Left ventricle myocardium inferior (tissue), 1 donor: ENCODE data around the gene DRG2. TPM values are rescaled to one million over a fixed set of nuclear protein-coding genes. Genes with fewer than 3 reads are reported as not detected.

Experiments used
- DNase-seq: peaks from one replicate; pipeline ENCODE4 v3.0.0-alpha.2; 2020
- H3K27ac ChIP-seq: fragments of 200-600 bp; replicated peaks from 2 replicates; pipeline ENCODE4 v1.8.0; 2021
- H3K27me3 ChIP-seq: fragments of 200-600 bp; 2 replicates; pipeline ENCODE4 v1.8.0; 2021; ENCODE audit warnings: low read depth
- H3K36me3 ChIP-seq: fragments of 200-600 bp; 2 replicates; pipeline ENCODE4 v1.8.0; 2021
- H3K4me1 ChIP-seq: fragments of 200-600 bp; 2 replicates; pipeline ENCODE4 v1.8.0; 2021
- H3K4me3 ChIP-seq: fragments of 200-600 bp; 2 replicates; pipeline ENCODE4 v1.8.0; 2021; ENCODE audit warnings: mild to moderate bottlenecking, moderate library complexity
- H3K9me3 ChIP-seq: fragments of 200-600 bp; replicated peaks from 2 replicates; pipeline ENCODE4 v1.8.0; 2021
- intact Hi-C: fragments of 100-400 bp; cut with micrococcal nuclease; formaldehyde crosslinking; loops from one replicate; pipeline ENCODE4 v1.11.0; 2022
- total RNA-seq: library from RNA; stranded (reverse); fragmentation: NEBNext Ultra II Directional; extraction: Animal tissue kit (Norgen Biotek cat#: 25700); gene quantifications from one replicate; pipeline ENCODE4 v1.2.1, GENCODE V29; 2021
- TF ChIP-seq, protein P1 (sequence below): fragments of 200-600 bp; IDR thresholded peaks from 2 replicates; pipeline ENCODE4 v1.8.0; 2021; ENCODE audit warnings: antibody characterized with exemption, mild to moderate bottlenecking, borderline replicate concordance
- donor health status: DM: no; HTN: yes; CAD: no; lungs with severe emphysema.

DRG2 gene
- total RNA-seq, 1 donor from 2014 or later: 20.2 TPM

DNA sequence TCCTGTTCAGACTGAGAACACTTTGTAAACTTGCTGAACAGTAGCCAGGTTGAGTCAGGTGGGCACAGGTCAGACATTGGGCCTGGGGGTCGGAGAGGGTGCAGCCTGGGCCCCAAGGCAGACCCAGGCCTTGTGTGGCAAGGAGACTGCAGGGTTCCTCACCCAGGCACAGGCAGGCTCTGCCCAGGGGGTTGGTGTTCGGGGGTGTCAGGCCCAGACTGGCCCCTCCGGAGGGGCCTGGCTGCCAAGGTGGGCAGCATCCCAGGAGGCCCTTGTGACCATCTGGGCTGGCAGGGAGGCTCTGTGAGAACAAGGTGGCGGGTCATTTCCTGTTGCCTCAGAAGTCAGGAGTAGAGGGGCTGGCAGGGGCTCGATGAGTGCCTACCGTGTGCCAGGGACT lies 20.2 kb downstream of the DRG2 start:
- TF ChIP-seq, protein P1, sequence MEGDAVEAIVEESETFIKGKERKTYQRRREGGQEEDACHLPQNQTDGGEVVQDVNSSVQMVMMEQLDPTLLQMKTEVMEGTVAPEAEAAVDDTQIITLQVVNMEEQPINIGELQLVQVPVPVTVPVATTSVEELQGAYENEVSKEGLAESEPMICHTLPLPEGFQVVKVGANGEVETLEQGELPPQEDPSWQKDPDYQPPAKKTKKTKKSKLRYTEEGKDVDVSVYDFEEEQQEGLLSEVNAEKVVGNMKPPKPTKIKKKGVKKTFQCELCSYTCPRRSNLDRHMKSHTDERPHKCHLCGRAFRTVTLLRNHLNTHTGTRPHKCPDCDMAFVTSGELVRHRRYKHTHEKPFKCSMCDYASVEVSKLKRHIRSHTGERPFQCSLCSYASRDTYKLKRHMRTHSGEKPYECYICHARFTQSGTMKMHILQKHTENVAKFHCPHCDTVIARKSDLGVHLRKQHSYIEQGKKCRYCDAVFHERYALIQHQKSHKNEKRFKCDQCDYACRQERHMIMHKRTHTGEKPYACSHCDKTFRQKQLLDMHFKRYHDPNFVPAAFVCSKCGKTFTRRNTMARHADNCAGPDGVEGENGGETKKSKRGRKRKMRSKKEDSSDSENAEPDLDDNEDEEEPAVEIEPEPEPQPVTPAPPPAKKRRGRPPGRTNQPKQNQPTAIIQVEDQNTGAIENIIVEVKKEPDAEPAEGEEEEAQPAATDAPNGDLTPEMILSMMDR: no peak
- Histone ChIP-seq H3K27me3 (no peaks in the 10 kb centered on the region), H3K9me3 (no peaks in the 10 kb centered on the region), H3K36me3 (peaks cover 22% of the 10 kb centered on the region), H3K4me3 (no peak overlapping the region), H3K4me1 (no peaks in the 10 kb centered on the region), H3K27ac (no peak overlapping the region)
- no peak for DNase-seq
- intact Hi-C loops: no loop called here

DNA sequence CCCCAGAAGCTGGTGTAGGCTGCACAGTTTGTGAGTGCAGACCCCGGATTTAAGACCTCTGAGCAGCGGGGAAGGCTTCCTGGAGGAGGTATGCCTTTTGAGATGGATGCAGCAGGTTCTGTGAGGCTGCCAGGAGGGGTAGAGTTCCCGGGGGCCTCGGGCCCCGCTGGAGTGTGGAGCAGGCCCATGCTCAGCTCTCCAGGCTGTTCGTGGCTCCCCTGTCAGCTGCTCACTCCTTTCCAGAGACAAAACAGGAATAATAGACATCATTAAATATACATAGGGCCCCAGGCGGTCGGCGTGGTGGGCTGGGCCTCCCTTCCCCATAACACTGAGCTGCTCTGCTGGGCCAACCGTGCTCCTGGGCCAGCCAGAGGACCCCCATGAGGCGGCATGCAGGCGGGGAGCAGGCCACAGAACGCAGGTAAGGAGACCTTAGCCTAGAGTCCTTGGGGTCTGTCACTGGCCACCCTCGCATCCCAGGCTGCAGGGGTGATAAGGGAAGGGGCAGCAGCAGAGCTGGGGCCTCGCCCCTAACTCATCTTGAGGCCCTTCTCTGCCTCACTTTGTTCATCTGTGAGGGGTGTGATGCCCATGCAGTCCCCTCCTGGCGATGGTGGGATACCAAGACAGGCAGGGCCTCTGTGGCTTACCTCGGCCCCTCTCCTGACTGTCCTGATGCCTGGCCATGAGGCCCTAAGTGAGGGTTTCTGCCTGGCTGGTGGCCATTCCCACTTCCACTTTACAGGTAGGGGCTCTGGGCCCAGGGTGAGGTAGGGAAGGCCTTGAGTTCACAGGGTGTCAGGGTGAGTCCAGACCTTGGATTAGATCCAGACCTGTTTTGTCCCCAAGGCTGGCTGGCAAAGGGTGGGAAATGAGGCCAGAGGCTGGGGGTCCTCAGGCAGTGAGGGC lies 20.9 kb downstream of the DRG2 start, which contains the start of gene MYO15A:
Gene MYO15A, plus strand, starts transcription at position 356 of the 912 bp plus-strand sequence. CDS start 10,045 bp downstream, outside the sequence.
- intact Hi-C loops: no loop called here
- H3K27me3 ChIP-seq: no peaks in the 10 kb centered on the region
- no peaks in the 10 kb centered on the region for H3K4me1 ChIP-seq
- peaks cover 21% of the 10 kb centered on the region for H3K36me3 ChIP-seq
- no peak within 1 kb of the TSS for H3K27ac ChIP-seq
- no peaks in the 10 kb centered on the region for H3K9me3 ChIP-seq
- TF ChIP-seq, protein P1: no peak
- DNase-seq: no peak
- H3K4me3 ChIP-seq: no peak within 1 kb of the TSS

DNA sequence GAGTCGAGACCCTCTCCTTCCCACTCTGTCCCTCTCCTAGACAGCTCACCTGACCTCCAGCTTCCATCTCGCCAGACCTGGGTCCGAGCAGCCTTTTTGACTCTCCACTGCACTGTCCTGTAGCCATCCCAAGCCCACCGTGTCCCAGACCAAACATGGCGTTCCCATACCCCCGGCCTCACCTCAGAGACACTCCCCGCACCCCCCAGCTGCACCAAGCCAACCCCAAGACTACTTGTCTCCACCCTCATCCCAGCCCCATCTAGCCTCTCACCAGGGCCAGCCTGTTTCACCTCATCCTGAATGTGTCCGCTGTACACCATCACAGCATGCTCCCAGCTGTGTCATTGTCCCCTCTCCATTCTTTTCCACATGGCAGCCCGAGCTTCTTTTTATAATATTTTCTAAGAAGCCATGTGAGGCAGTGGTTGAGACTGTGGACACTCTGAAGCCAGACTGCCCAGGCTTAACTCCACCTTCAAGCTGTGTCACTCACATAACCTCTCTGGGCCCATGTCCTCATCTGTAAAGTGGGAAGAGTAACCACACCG lies 22.3 kb downstream of the DRG2 start:
- no peak overlapping the region for H3K4me3 ChIP-seq
- H3K27me3 ChIP-seq: no peaks in the 10 kb centered on the region
- peaks cover 14% of the 10 kb centered on the region for H3K36me3 ChIP-seq
- no peaks in the 10 kb centered on the region for H3K9me3 ChIP-seq
- DNase-seq: no peak
- H3K27ac ChIP-seq: no peak overlapping the region
- TF ChIP-seq, protein P1: no peak
- intact Hi-C loops: no loop called here
- H3K4me1 ChIP-seq: no peaks in the 10 kb centered on the region

DNA sequence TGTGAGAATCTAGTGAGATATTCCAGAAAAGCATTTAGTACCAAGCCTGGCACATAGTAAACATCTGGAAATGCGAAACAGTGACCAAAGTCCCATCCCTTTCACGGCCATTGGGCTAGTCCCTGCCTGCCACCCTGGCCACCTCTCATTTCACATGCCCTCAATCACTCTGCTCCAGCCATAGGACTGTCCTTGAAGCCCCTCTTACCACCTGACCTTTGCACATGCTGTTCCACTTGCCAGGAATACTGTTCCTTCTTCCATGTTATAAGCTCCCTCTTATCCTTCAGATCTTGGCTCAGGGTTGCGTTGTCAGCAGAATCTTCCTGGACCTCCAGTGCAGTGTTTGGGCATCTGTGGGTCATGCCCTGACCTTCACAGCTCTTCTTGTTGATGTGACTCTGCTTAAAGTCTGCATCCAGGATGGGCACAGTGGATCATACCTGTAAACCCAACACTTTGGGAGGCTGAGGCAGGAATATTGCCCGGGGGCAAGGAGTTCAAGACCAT lies 22.9 kb downstream of the DRG2 start:
- intact Hi-C loops: no loop called here
- Histone ChIP-seq H3K27ac (no peak overlapping the region), H3K4me1 (no peaks in the 10 kb centered on the region), H3K36me3 (peaks cover 12% of the 10 kb centered on the region), H3K9me3 (no peaks in the 10 kb centered on the region), H3K27me3 (no peaks in the 10 kb centered on the region), H3K4me3 (no peak overlapping the region)
- DNase-seq: no peak
- TF ChIP-seq, protein P1: no peak

DNA sequence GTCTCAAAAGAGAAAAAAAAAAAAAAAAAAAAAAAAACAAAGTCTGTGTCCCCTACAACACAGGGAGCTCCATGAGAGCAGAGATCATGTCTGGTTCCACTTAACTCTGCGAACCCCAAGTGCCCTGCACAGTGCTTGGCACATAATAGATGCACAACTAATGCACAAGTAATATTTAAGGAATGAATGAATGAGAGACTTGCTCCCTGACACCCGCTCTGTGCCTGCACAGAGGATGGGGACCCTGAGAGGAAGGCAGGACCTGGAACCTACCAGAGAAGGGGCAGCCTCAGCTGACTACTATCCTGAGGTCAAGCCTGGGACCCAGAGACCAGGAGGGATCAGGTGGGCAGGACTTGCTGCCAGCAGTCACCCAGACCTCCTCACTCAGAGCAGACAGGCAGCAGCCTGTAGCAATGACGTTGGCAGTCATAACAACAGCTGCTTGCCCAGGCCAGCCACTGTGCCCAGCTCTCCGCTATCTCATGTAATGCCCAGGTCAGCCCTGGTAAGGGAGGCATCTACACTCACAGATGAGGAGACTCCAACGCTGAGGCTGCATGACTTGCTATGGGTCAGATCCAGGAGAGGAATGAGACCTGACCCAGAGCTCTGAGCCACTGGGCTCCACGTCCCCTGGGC lies 23.7 kb downstream of the DRG2 start:
- Histone ChIP-seq H3K4me1 (no peaks in the 10 kb centered on the region), H3K36me3 (peaks cover 12% of the 10 kb centered on the region), H3K9me3 (no peaks in the 10 kb centered on the region), H3K4me3 (no peak overlapping the region), H3K27ac (no peak overlapping the region), H3K27me3 (no peaks in the 10 kb centered on the region)
- intact Hi-C loops: no loop called here
- TF ChIP-seq, protein P1: no peak
- DNase-seq: no peak
